ENCODE data around the gene WDR90. TPM values are rescaled to one million over a fixed set of nuclear protein-coding genes. Genes with fewer than 3 reads are reported as not detected.

The WDR90 gene
- total RNA-seq, 2 experiments from 2014 or later, result 87.3 to 89.6 TPM

- ChIA-PET CTCF (interaction anchor here (0.6 kb wide), 1 partner anchor 298 kb away, joined by 3 read pairs; no protein-coding TSS in a partner anchor), POLR2A (no interaction called here)
These were observed 43.4 kb downstream of the WDR90 start for GRCh38 chr16:692356-693108.

DNA sequence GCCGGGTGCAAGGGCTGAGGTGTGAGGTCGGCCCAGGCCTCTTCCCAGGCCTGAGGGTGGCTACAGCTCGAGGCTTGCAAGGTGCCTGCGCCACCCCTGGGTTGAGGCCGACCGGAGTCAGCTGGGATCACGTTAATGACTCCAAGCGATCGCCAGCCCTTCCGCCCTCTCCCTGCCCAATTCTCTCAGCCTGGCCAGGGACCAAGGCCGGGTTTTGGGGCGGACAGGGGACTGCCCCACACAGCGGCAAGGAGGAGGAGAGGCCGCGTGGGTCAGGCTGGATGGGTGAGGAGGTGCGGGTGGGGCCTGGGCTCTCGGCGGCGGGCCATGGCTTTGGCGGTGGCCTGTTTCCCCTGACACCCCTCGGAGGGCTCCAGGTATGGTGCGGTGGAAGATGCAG, 44.2 kb downstream of the WDR90 start:
- ChIA-PET POLR2A (no interaction called here), CTCF (interaction anchor here (0.6 kb wide), 1 partner anchor 298 kb away, joined by 3 read pairs; no protein-coding TSS in a partner anchor)

DNA sequence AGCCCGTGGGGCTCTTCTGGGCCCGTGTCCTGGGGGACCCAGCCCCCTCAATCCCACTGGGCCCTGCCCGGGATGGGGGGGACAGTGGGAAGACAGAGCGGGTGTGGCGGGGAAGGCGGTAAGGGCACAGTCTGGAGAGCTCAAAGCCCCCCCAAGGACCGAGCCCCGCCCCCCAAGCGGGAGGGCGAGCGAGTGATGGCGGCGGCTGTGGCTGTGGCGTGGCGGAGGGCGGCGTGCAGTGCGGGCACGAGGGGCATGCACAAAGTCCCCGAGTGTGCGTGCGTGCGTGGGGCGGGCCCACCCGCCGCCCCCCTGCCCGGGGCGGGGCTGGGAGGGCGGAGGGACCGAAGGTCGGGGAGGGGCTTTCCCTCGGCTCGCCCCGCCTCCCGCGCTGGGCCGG, 44.6 kb downstream of the WDR90 start:
- POLR2A ChIA-PET, result no interaction called here
- CTCF ChIA-PET, result no interaction called here

GRCh38 chr16:694187-694862, 45.2 kb downstream of the WDR90 start:
- POLR2A ChIA-PET, result interaction anchor here (0.5 kb wide), 1 partner anchor 257 kb away, joined by 7 read pairs; no protein-coding TSS in a partner anchor
- CTCF ChIA-PET, result interaction anchor here (1.3 to 2.0 kb wide), 4 partner anchors 13 to 91 kb away, joined by 5 to 10 read pairs (median 7); partner anchors contain the start of gene ANTKMT

DNA sequence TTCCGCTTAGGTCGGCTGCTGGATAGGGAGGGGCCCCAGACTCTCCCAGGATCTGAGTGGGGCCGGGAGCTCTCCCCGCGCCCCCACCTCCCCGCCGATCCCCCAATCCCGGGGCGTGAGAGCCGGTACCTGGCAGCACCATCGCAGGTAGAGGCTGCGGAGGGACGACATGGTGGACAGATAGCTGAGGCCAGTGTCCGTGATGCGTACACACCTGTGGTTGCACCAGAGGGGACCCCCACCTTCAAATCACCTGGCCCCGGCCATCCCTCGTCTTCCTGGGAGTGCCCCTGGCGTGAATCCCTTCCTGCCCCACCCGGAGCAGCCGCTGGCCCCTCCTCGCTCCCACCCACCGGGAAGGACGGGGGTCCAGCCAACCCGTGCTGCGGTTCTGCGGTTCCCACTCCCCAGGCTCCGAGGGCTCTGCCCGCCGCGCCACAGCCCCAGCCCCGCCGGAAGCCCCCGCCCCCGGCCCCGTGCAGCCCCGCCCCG, 45.7 kb downstream of the WDR90 start:
- ChIA-PET POLR2A (interaction anchor here (0.5 to 1.0 kb wide), 4 partner anchors 26 to 258 kb away, joined by 3 to 7 read pairs (median 3); partner anchors contain the start of genes ANTKMT, CHTF18 and RPUSD1), CTCF (interaction anchor here (0.7 to 2.0 kb wide), 9 partner anchors 11 to 91 kb away, joined by 3 to 10 read pairs (median 5); partner anchors contain the start of genes ANTKMT, JMJD8 and METRN)

- ChIA-PET CTCF (interaction anchor here (0.7 to 2.0 kb wide), 10 partner anchors 12 to 90 kb away, joined by 3 to 10 read pairs (median 5); partner anchors contain the start of genes ANTKMT, JMJD8 and METRN), POLR2A (interaction anchor here (0.5 to 1.0 kb wide), 5 partner anchors 26 to 93 kb away, joined by 3 read pairs; partner anchors contain the start of genes ANTKMT, CHTF18 and RPUSD1)
These were observed 46.4 kb downstream of the WDR90 start for GRCh38 chr16:695355-696089.

- CTCF ChIA-PET, result interaction anchor here (0.7 to 0.8 kb wide), 4 partner anchors 8 to 271 kb away, joined by 3 to 5 read pairs (median 4); no protein-coding TSS in a partner anchor
These were observed 49.9 kb downstream of the WDR90 start for GRCh38 chr16:698911-699671.

GRCh38 chr16:700684-701584, 51.8 kb downstream of the WDR90 start:
- ChIA-PET CTCF (interaction anchor here (0.5 to 1.4 kb wide), 3 partner anchors 10 to 263 kb away, joined by 3 to 4 read pairs (median 3); no protein-coding TSS in a partner anchor), POLR2A (no interaction called here)

More at GRCh38 chr16:698911-699671, 49.9 kb downstream of the WDR90 start:
- POLR2A ChIA-PET, result interaction anchor here (0.6 kb wide), 1 partner anchor 206 kb away, joined by 5 read pairs; no protein-coding TSS in a partner anchor

DNA sequence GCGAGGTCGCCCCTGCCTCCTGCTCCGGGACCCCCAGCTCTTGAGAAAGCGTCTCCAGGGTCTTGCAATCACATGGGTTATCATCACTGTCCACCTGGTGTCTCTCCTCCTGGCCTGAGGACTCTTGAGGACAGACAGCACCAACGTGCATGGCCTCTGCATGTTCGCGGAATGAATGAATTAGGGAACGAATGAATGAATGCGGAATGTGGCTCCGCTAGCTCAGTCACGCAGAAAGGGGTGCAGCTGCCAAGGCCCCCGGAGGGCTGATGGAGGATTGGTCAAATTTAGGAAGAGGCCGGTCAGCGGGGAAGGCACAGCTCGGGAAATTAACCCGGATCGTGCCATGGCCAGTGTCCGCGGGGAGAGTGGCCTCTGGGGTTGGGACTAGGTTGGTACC, 53.2 kb downstream of the WDR90 start:
- ChIA-PET POLR2A (no interaction called here), CTCF (interaction anchor here (0.6 to 1.6 kb wide), 5 partner anchors 8 to 83 kb away, joined by 3 to 4 read pairs (median 3); partner anchors contain the start of gene WDR24)

DNA sequence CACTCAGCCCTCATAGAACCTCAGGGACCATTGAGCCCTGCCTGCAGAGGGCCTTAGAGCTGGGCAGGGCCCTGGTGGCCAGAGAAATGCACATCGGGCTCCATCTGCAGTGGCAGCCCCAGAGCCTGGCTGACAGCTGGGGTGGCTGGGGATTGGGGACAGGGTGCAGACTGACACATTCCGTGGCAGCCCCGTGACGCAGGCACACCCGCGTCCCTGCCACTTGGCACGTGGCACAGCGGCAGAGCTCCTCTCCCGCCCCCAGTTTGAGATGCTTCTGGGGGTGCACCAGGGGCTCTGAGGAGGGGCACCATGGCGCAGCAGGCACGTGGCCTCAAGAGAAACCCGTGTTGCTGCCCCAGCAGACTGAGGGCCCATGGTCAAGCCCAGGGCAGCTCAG, 54.2 kb downstream of the WDR90 start:
- ChIA-PET POLR2A (interaction anchor here (0.6 kb wide), 1 partner anchor 53 kb away, joined by 3 read pairs; no protein-coding TSS in a partner anchor), CTCF (interaction anchor here (1.2 to 1.6 kb wide), 2 partner anchors 13 to 81 kb away, joined by 3 to 4 read pairs; partner anchors contain the start of gene WDR24)

DNA sequence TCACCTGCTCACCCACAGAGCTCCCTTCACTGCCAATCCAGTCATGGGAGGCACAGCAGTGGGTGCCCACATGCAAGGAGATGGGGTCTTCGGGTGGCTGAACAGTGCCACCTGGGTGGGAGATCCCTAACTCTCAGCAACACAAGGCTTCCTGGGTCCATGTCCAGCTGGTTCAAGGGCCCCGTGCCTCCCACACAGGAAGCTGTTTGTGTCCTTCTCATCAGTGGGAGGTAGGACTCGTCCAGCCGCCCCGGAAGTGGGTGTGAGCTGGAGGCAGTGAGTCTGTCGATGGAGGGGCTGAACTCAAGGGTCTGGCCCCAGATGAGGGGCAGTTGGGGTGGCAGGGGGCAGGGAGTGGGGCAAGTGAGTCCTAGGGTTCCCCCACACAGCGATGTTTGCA, 54.9 kb downstream of the WDR90 start:
- ChIA-PET CTCF (interaction anchor here (0.8 kb wide), 1 partner anchor 8 kb away, joined by 3 read pairs; no protein-coding TSS in a partner anchor), POLR2A (interaction anchor here (0.6 kb wide), 1 partner anchor 53 kb away, joined by 3 read pairs; no protein-coding TSS in a partner anchor)

- POLR2A ChIA-PET, result no interaction called here
- CTCF ChIA-PET, result interaction anchor here (0.8 kb wide), 1 partner anchor 7 kb away, joined by 3 read pairs; no protein-coding TSS in a partner anchor
These were observed 55.6 kb downstream of the WDR90 start for GRCh38 chr16:704552-705380.

DNA sequence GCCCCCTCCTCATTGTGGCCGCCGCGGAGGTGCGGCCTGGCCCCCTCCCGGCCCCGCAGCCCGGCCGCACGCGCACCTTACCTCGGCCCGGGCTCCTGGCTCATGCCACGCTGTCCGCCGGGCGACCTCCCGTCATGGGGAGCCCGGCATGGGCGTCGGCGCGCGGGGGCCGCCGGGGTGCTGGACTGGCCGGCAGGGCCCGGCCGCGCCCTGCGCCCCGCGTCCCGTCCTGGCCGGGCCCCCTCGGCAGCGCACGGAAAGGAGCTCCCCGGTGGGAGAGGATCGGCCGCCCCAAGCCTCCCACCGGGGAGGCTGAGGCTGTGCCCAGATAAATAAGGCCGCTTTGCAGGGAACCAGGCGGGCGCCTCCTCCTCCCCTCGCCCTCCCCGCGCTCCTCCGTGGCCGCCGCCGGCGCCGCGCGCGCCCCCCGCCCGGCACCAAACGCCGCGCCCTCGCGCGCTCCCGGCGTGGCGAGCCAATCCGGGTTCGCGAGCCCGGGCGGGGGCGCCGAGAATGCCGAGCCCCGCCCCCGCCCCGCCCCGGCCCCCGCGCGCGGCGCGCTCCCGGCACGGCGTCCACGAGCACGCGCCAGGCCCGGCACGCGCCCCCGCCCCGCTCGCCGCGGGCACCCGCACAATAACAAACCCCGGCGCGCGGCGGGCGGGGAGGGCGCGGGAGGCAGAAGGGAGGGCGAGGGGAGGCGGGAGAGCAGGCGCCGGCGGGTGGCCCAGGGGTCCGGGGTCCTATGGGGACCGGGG, 56.4 kb downstream of the WDR90 start, which contains the start of gene FBXL16:
Gene FBXL16 (minus strand): TSS at position 371 of the 758 bp plus-strand sequence. CDS start 8,396 bp downstream, outside the sequence.
- POLR2A ChIA-PET, result no interaction called here
- CTCF ChIA-PET, result interaction anchor here (2.3 kb wide), 1 partner anchor 80 kb away, joined by 9 read pairs; no protein-coding TSS in a partner anchor

DNA sequence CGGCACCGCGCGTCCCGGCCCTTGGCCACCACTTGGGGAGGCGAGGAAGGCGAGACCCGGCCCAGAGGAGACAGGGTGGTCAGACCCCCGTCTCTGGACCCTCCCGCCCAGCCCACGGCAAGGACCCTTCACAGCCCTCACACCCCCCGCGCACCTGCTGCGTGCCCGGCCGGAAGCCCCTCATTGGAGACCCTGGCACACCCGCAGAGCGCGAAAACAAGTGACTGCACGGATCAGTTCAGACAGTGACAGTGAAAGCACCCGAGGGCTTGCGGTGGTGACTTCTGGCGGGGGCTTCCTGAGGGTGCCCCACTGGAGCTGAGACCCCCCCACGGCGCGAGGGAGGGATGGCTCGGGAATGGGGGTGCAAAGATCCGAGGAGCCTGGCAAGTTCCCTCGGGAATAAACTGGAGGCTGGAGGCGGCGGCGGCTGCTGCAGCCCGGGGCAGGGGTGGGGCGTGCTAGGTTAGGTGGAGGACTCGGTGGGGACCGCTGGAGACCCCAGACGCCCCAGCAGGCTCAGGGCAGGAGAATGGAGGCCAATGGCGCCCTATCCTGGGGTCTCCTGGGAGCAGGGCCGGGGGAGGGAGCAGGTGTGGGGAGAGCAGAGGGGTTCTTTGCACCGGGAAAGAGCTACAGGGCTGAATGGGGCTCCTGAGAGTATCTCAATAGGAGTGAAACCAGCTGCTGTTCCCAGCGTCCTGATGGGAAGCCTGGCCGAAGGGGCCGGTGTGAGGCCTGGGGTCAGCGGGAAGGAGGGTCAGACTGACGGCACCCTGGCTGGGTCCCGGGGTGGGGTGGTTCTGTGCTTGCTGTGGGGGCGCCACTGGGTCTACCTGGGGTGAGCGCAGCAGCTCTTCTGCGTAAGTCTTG, 57.3 kb downstream of the WDR90 start:
- POLR2A ChIA-PET, result interaction anchor here (0.7 kb wide), 1 partner anchor 9 kb away, joined by 3 read pairs; no protein-coding TSS in a partner anchor
- CTCF ChIA-PET, result interaction anchor here (2.3 kb wide), 1 partner anchor 79 kb away, joined by 9 read pairs; no protein-coding TSS in a partner anchor
